ENCODE data around the gene FAM177B. TPM values are rescaled to one million over a fixed set of nuclear protein-coding genes. Genes with fewer than 3 reads are reported as not detected.

FAM177B gene
- total RNA-seq, 2 donors from 2014 or later: 8.5 to 19.5 TPM

GRCh38 chr1:222728746-222729145 is 8.3 kb upstream of the FAM177B start:
- intact Hi-C loops (cut with DNase I): loop anchor here (5.0 kb wide), 1 partner anchor 66 kb away; no protein-coding TSS in a partner anchor
- Histone ChIP-seq H3K4me3 (no peak overlapping the region), H3K27me3 (no peaks in the 10 kb centered on the region), H3K9ac (ENCODE audit: low read depth in 2 of 2, low read length in 2 of 2) (no peak overlapping the region), H3K36me3 (peaks cover 26% of the 10 kb centered on the region), H3K4me1 (no peaks in the 10 kb centered on the region), H3K27ac (no peak overlapping the region), H3K9me3 (no peaks in the 10 kb centered on the region)
- no peak for DNase-seq
- no peak for TF ChIP-seq CTCF (IDR thresholded peaks at IDR 0.05)

- no peak for DNase-seq
- intact Hi-C loops (cut with DNase I): no loop called here
- TF ChIP-seq CTCF (IDR thresholded peaks at IDR 0.05): no peak
- Histone ChIP-seq H3K9ac (ENCODE audit: low read depth in 2 of 2, low read length in 2 of 2) (no peak overlapping the region), H3K27me3 (no peaks in the 10 kb centered on the region), H3K36me3 (peaks cover 22% of the 10 kb centered on the region), H3K9me3 (no peaks in the 10 kb centered on the region), H3K4me1 (no peaks in the 10 kb centered on the region), H3K4me3 (no peak overlapping the region), H3K27ac (no peak overlapping the region)
Observed at GRCh38 chr1:222730866-222731265, 6.1 kb upstream of the FAM177B start.

GRCh38 chr1:222732216-222733159 is 4.5 kb upstream of the FAM177B start:
- Histone ChIP-seq H3K27me3 (no peaks in the 10 kb centered on the region), H3K36me3 (peaks cover 20% of the 10 kb centered on the region), H3K9ac (ENCODE audit: low read depth in 2 of 2, low read length in 2 of 2) (no peak overlapping the region), H3K27ac (no peak overlapping the region), H3K4me1 (no peaks in the 10 kb centered on the region), H3K9me3 (no peaks in the 10 kb centered on the region), H3K4me3 (no peak overlapping the region)
- no peak for TF ChIP-seq CTCF (IDR thresholded peaks at IDR 0.05)
- intact Hi-C loops (cut with DNase I): no loop called here
- no peak for DNase-seq

GRCh38 chr1:222734740-222735139 is 2.3 kb upstream of the FAM177B start:
- no peaks in the 10 kb centered on the region for H3K4me1 ChIP-seq
- intact Hi-C loops (cut with DNase I): no loop called here
- no peak for TF ChIP-seq CTCF (IDR thresholded peaks at IDR 0.05)
- no peak overlapping the region for H3K27ac ChIP-seq
- peaks cover 13% of the 10 kb centered on the region for H3K36me3 ChIP-seq
- no peaks in the 10 kb centered on the region for H3K27me3 ChIP-seq
- no peak overlapping the region for H3K9ac ChIP-seq (ENCODE audit: low read depth in 2 of 2, low read length in 2 of 2)
- no peaks in the 10 kb centered on the region for H3K9me3 ChIP-seq
- DNase-seq: no peak
- H3K4me3 ChIP-seq: no peak overlapping the region

- intact Hi-C loops (cut with DNase I): no loop called here
Observed at GRCh38 chr1:222736470-222736869, 532 bp upstream of the FAM177B start.

More at GRCh38 chr1:222736470-222736869, 532 bp upstream of the FAM177B start:
- Histone ChIP-seq H3K4me1 (no peaks in the 10 kb centered on the region), H3K36me3 (peaks cover 5% of the 10 kb centered on the region), H3K27me3 (no peaks in the 10 kb centered on the region), H3K27ac (no peak overlapping the region), H3K4me3 (no peak overlapping the region), H3K9ac (ENCODE audit: low read depth in 2 of 2, low read length in 2 of 2) (no peak overlapping the region), H3K9me3 (no peaks in the 10 kb centered on the region)
- DNase-seq: no peak
- no peak for TF ChIP-seq CTCF (IDR thresholded peaks at IDR 0.05)
